IMR-90 (cell line): ENCODE measurements around the gene OR14K1. TPM values are rescaled to one million over a fixed set of nuclear protein-coding genes. Genes with fewer than 3 reads are reported as not detected.

Experiments used
- ATAC-seq: fragments of 200-7000 bp; cut with Tn5 transposase; 2 replicates; pipeline ENCODE4 v1.9.1; 2020; ENCODE audit warnings: low read depth, mild to moderate bottlenecking, moderate library complexity
- BruUV-seq: library from RNA; stranded (reverse); fragments of 400-500 nt; replicated peaks from 2 replicates; lab custom pipeline; 2021; lab: Mats Ljungman, UMichigan
- CTCF ChIA-PET: fragments of 300-600 bp; formaldehyde crosslinking; extraction: SDS; loops from one replicate; lab custom pipeline; 2021; ENCODE audit warnings: antibody characterized with exemption; lab: Yijun Ruan, JAX
- POLR2A ChIA-PET: fragments of 300-600 bp; sonication (Branson Sonifier 250); formaldehyde crosslinking; loops from one replicate; lab custom pipeline; 2022; ENCODE audit warnings: antibody characterized with exemption; ENCODE audit not compliant: unreplicated experiment; lab: Charles Lee
- DNase-seq: peaks from one replicate; pipeline ENCODE4 v3.0.0; 2013
- H2AFZ ChIP-seq: replicated peaks from 2 replicates; pipeline ENCODE3; 2013; ENCODE audit warnings: low read length, mild to moderate bottlenecking; ENCODE audit not compliant: poor library complexity
- H2AK5ac ChIP-seq: 2 replicates; pipeline ENCODE4 v1.6.1; 2013; ENCODE audit warnings: low read depth, low read length, inconsistent platforms
- H2AK9ac ChIP-seq: replicated peaks from 2 replicates; pipeline ENCODE3; 2013; ENCODE audit warnings: mild to moderate bottlenecking, low read depth, low read length, moderate library complexity; ENCODE audit not compliant: poor library complexity
- H2BK120ac ChIP-seq: 2 replicates; pipeline ENCODE4 v1.6.1; 2013; ENCODE audit warnings: low read depth, low read length, inconsistent platforms
- H2BK15ac ChIP-seq: 3 replicates; pipeline ENCODE4 v1.6.1; 2013; ENCODE audit warnings: low read depth, low read length, inconsistent platforms
- H2BK20ac ChIP-seq: 2 replicates; pipeline ENCODE4 v1.6.1; 2013; ENCODE audit warnings: low read depth, mild to moderate bottlenecking, inconsistent platforms, low read length, moderate library complexity
- H2BK5ac ChIP-seq: 2 replicates; pipeline ENCODE4 v1.6.1; 2013; ENCODE audit warnings: mild to moderate bottlenecking, low read depth, low read length, inconsistent platforms; ENCODE audit not compliant: poor library complexity, severe bottlenecking
- H3K14ac ChIP-seq: replicated peaks from 2 replicates; pipeline ENCODE4 v1.6.1; 2013; ENCODE audit warnings: low read depth, low read length, inconsistent platforms
- H3K18ac ChIP-seq: 2 replicates; pipeline ENCODE4 v1.6.1; 2013; ENCODE audit warnings: low read depth, low read length, control low read depth
- H3K23ac ChIP-seq: 2 replicates; pipeline ENCODE4 v1.6.1; 2013; ENCODE audit warnings: low read depth, low read length, inconsistent platforms
- H3K27ac ChIP-seq: 2 replicates; pipeline ENCODE4 v1.5.1; 2013; ENCODE audit warnings: mild to moderate bottlenecking, control low read depth, low read length; ENCODE audit not compliant: insufficient read depth
- H3K27me3 ChIP-seq: 2 replicates; pipeline ENCODE4 v1.6.1; 2013; ENCODE audit warnings: low read length; ENCODE audit not compliant: control insufficient read depth, insufficient read depth
- H3K36me3 ChIP-seq: 2 replicates; pipeline ENCODE4 v1.6.1; 2013; ENCODE audit warnings: low read length, mixed read lengths; ENCODE audit not compliant: control insufficient read depth, insufficient read depth
- H3K4ac ChIP-seq: 2 replicates; pipeline ENCODE4 v1.6.1; 2013; ENCODE audit warnings: low read depth, low read length, inconsistent platforms
- H3K4me1 ChIP-seq: 2 replicates; pipeline ENCODE4 v1.6.1; 2013; ENCODE audit warnings: low read length, mixed read lengths; ENCODE audit not compliant: control insufficient read depth, insufficient read depth
- H3K4me2 ChIP-seq: 2 replicates; pipeline ENCODE4 v1.6.1; 2013; ENCODE audit warnings: low read depth, mild to moderate bottlenecking, control low read depth, low read length, moderate library complexity
- H3K4me3 ChIP-seq: 2 replicates; pipeline ENCODE4 v1.5.1; 2013; ENCODE audit warnings: low read depth, mild to moderate bottlenecking, control low read depth, low read length, moderate library complexity; ENCODE audit not compliant: insufficient read depth
- H3K56ac ChIP-seq: 2 replicates; pipeline ENCODE4 v1.6.1; 2013; ENCODE audit warnings: low read length, inconsistent platforms; ENCODE audit not compliant: insufficient read depth; ENCODE audit errors: extremely low read depth
- H3K79me1 ChIP-seq, 2 experiments: 2 replicates each; pipeline ENCODE4 v1.6.1; 2013; ENCODE audit warnings: low read length in 2 of 2, inconsistent platforms in 1 of 2, low read depth in 1 of 2
- H3K9ac ChIP-seq: 2 replicates; pipeline ENCODE4 v1.6.1; 2013; ENCODE audit warnings: low read depth, low read length, control low read depth
- H3K9me1 ChIP-seq: 2 replicates; pipeline ENCODE4 v1.6.1; 2013; ENCODE audit warnings: low read length, inconsistent platforms; ENCODE audit not compliant: insufficient read depth
- H3K9me3 ChIP-seq: 2 replicates; pipeline ENCODE4 v1.6.1; 2013; ENCODE audit warnings: low read length; ENCODE audit not compliant: control insufficient read depth, insufficient read depth
- H4K20me1 ChIP-seq: 2 replicates; pipeline ENCODE4 v1.6.1; 2013; ENCODE audit warnings: low read length, inconsistent platforms; ENCODE audit not compliant: insufficient read depth
- H4K5ac ChIP-seq: 2 replicates; pipeline ENCODE4 v1.6.1; 2013; ENCODE audit warnings: mild to moderate bottlenecking, low read depth, low read length, control low read depth
- H4K8ac ChIP-seq, 2 experiments: 2 replicates each; pipeline ENCODE4 v1.6.1; 2013; ENCODE audit warnings: low read depth in 2 of 2, low read length in 2 of 2, control low read depth in 1 of 2, inconsistent platforms in 1 of 2
- H4K91ac ChIP-seq: 2 replicates; pipeline ENCODE4 v1.6.1; 2013; ENCODE audit warnings: low read depth, low read length, inconsistent platforms; ENCODE audit not compliant: insufficient read depth
- BHLHE40 ChIP-seq: fragments of 150-350 bp; IDR thresholded peaks from 2 replicates; pipeline ENCODE4 v1.6.1; 2016; ENCODE audit warnings: mild to moderate bottlenecking, low read depth, low read length
- CEBPB ChIP-seq: IDR thresholded peaks from 2 replicates; pipeline ENCODE4 v1.6.1; 2012; ENCODE audit warnings: low read depth, low read length, improper control_type of control experiment
- CHD1 ChIP-seq: IDR thresholded peaks from 2 replicates; pipeline ENCODE4 v1.6.1; 2012; ENCODE audit warnings: low read depth, low read length, improper control_type of control experiment
- RAD21 ChIP-seq: IDR thresholded peaks from 2 replicates; pipeline ENCODE4 v1.6.1; 2012; ENCODE audit warnings: low read length, improper control_type of control experiment
- RFX5 ChIP-seq: IDR thresholded peaks from 2 replicates; pipeline ENCODE4 v1.8.0; 2012; ENCODE audit warnings: low read depth, mild to moderate bottlenecking, low read length, moderate library complexity
- SMC3 ChIP-seq: fragments of 150-350 bp; IDR thresholded peaks from 2 replicates; pipeline ENCODE4 v1.6.1; 2016; ENCODE audit warnings: low read depth, mild to moderate bottlenecking, antibody characterized with exemption, low read length, moderate library complexity
- WGBS, 2 experiments: methylation state at CpG; one replicate each; pipeline versions ENCODE4 v1.1.5 to v1.1.7; 2013; ENCODE audit warnings: missing lambda C conversion rate in 2 of 2; ENCODE audit not compliant: insufficient read length in 1 of 2; ENCODE audit errors: extremely low coverage in 2 of 2; 5-methylcytosine and 5-hydroxymethylcytosine counted together
- dilution Hi-C: fragments of 300-500 bp; cut with HindIII; formaldehyde crosslinking; loops from one replicate; pipeline ENCODE4 v1.14.3; 2018; ENCODE audit warnings: low sequenced_read_pairs; ENCODE audit not compliant: unreplicated experiment
- in situ Hi-C: fragments of 300-500 bp; cut with MboI; formaldehyde crosslinking; loops from 3 replicates; pipeline ENCODE4 v1.14.3; 2019; ENCODE audit warnings: low sequenced_read_pairs, inconsistent platforms, mixed read lengths
- intact Hi-C: fragments of 100-400 bp; cut with micrococcal nuclease; formaldehyde crosslinking; loops from 2 replicates; pipeline ENCODE4 v1.10.0; 2022
- polyA plus RNA-seq, 3 experiments: library from polyadenylated mRNA; depleted of rRNA; stranded (reverse); fragments of >200 nt; gene quantifications; 2 replicates each; pipeline ENCODE4 v1.2.3, GENCODE V29; 2012; ENCODE audit warnings: low replicate concordance in 1 of 3
- total RNA-seq: library from RNA; depleted of rRNA; stranded (reverse); fragments of >200 nt; gene quantifications from 2 replicates; pipeline ENCODE4 v1.2.3, GENCODE V29; 2012

Gene OR14K1
- total and polyA plus RNA-seq, 2 of the 4 experiments (the other 2 are of a cell fraction) = not detected

DNA sequence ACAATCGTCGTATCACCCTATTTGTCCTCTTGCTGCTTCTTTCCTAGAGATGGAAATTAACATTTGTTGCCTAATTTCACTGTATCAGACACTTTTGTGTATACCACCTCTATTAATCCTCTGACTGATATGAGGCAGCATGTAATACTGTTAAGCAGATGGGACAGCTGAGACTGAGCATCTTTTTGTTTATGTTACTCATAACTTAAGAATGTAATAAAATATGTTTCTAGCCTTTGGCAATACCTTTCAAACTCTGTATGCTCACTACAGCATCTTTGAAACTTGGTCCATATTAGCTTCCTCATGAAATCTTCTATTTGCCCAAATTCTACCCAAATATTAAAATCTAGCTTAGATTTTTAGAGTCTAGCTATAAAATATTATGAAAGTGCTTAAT lies 2.3 kb downstream of the OR14K1 start:
- Histone ChIP-seq H3K4me1 (no peaks in the 10 kb centered on the region; the same call in 1 of the 2 replicates), H3K4ac (no peak overlapping the region), H3K27ac (no peak overlapping the region), H4K5ac (no peak overlapping the region), H2BK5ac (peak overlapping the region; percentile 46), H3K79me1 (no peaks in the 10 kb centered on the region), H3K4me2 (no peak overlapping the region), H2BK15ac (no peak overlapping the region), H2AK9ac (no peak overlapping the region), H2AFZ (no peak overlapping the region), H4K8ac (no peak overlapping the region), H3K9ac (no peak overlapping the region), H3K14ac (no peak overlapping the region), H3K9me1 (no peaks in the 10 kb centered on the region), H3K23ac (no peak overlapping the region), H4K91ac (no peak overlapping the region), H3K9me3 (peaks cover 14% of the 10 kb centered on the region), H4K20me1 (no peaks in the 10 kb centered on the region), H3K36me3 (no peaks in the 10 kb centered on the region), H2BK120ac (no peak overlapping the region), H3K18ac (no peak overlapping the region), H2BK20ac (no peak overlapping the region), H3K56ac (no peak overlapping the region), H3K27me3 (no peaks in the 10 kb centered on the region), H2AK5ac (no peak overlapping the region), H3K4me3 (no peak overlapping the region)
- intact Hi-C loops (loop anchor here (1.0 kb wide), 1 partner anchor 14 kb away; no protein-coding TSS in a partner anchor), dilution Hi-C loops (no loop called here), in situ Hi-C loops (no loop called here)
- ChIA-PET CTCF (no interaction called here), POLR2A (no interaction called here)
- TF ChIP-seq RAD21 (no peak), SMC3 (no peak), CEBPB (no peak), RFX5 (no peak), BHLHE40 (no peak), CHD1 (no peak)
- peak; percentile 21 for DNase-seq
- no TSS peak for BruUV-seq
- WGBS, 2 experiments = no CpG with 5 or more reads among the region's 2 CpGs
- ATAC-seq = no peak
